H1 (cell line): Measurements from ENCODE around the gene APOC1. TPM values are rescaled to one million over a fixed set of nuclear protein-coding genes. Genes with fewer than 3 reads are reported as not detected.

Source experiments
- ATF2 ChIP-seq: IDR thresholded peaks from 2 replicates; pipeline ENCODE4 v1.6.1; 2012; ENCODE audit warnings: low read length, inconsistent platforms
- ATF3 ChIP-seq: IDR thresholded peaks from 2 replicates; pipeline ENCODE4 v1.6.1; 2011; ENCODE audit warnings: low read depth, mild to moderate bottlenecking, low read length; ENCODE audit not compliant: insufficient read depth
- BCL11A ChIP-seq, 2 experiments: IDR thresholded peaks; one replicate each; pipeline ENCODE4 v1.6.1; 2011; ENCODE audit warnings: low read depth in 2 of 2, low read length in 2 of 2, mild to moderate bottlenecking in 2 of 2
- BRCA1 ChIP-seq: IDR thresholded peaks from 2 replicates; pipeline ENCODE4 v1.6.1; 2012; ENCODE audit warnings: low read depth, low read length, improper control_type of control experiment
- CBX5 ChIP-seq: fragments of 300-800, 300-1000 bp; sonication (generic); IDR thresholded peaks from 2 replicates; pipeline ENCODE4 v1.7.1; 2016; ENCODE audit warnings: antibody characterized with exemption, low read length, low read depth
- CEBPB ChIP-seq: IDR thresholded peaks from 2 replicates; pipeline ENCODE4 v1.6.1; 2012; ENCODE audit warnings: low read depth, low read length
- CHD2 ChIP-seq: IDR thresholded peaks from 2 replicates; pipeline ENCODE4 v1.6.1; 2012; ENCODE audit warnings: low read length, improper control_type of control experiment
- CREB1 ChIP-seq: IDR thresholded peaks from 2 replicates; pipeline ENCODE4 v1.6.1; 2012; ENCODE audit warnings: inconsistent platforms
- CTBP2 ChIP-seq: IDR thresholded peaks from 2 replicates; pipeline ENCODE4 v1.7.0; 2011; ENCODE audit warnings: borderline replicate concordance, mild to moderate bottlenecking, moderate library complexity, mixed read lengths, low read length; ENCODE audit not compliant: insufficient read depth, insufficient read length
- EGR1 ChIP-seq: IDR thresholded peaks from 2 replicates; pipeline ENCODE4 v1.6.1; 2011; ENCODE audit warnings: low read depth, low read length, borderline replicate concordance
- EZH2 ChIP-seq: fragments of 200-600 bp; sonication (generic); IDR thresholded peaks from 2 replicates; pipeline ENCODE4 v1.7.1; 2012; ENCODE audit warnings: low read depth, mild to moderate bottlenecking, moderate library complexity, low read length, inconsistent platforms; ENCODE audit not compliant: severe bottlenecking
- FOSL1 ChIP-seq: IDR thresholded peaks from 2 replicates; pipeline ENCODE4 v1.6.1; 2011; ENCODE audit warnings: mild to moderate bottlenecking, low read depth, low read length, moderate library complexity; ENCODE audit not compliant: insufficient read depth
- HDAC2 ChIP-seq, 2 experiments: fragments of 300-600 bp in 1 of 2; sonication (generic) in 1 of 2; IDR thresholded peaks; 2 replicates each; pipeline ENCODE4 v1.6.1; 2011 to 2012; ENCODE audit warnings: low read depth in 2 of 2, low read length in 2 of 2, mild to moderate bottlenecking in 2 of 2, moderate library complexity in 2 of 2, borderline replicate concordance in 1 of 2, inconsistent platforms in 1 of 2
- KDM1A ChIP-seq: fragments of 200-600, 300-600 bp; sonication (generic); IDR thresholded peaks from 2 replicates; pipeline ENCODE4 v1.7.1; 2016; ENCODE audit warnings: mild to moderate bottlenecking, low read length, borderline replicate concordance
- MAX ChIP-seq: IDR thresholded peaks from 2 replicates; pipeline ENCODE4 v1.6.1; 2012; ENCODE audit warnings: inconsistent platforms
- PHF8 ChIP-seq: fragments of 200-600 bp; sonication (generic); conservative IDR thresholded peaks from 2 replicates; pipeline ENCODE4 v1.7.1; 2012; ENCODE audit warnings: low read depth, mild to moderate bottlenecking, inconsistent platforms, low read length, moderate library complexity
- POLR2A ChIP-seq, 2 experiments: IDR thresholded peaks; 1 replicate in 1 of 2; 2 replicates in 1 of 2; pipeline ENCODE4 v1.6.1; 2011; ENCODE audit warnings: low read depth in 2 of 2, low read length in 2 of 2, mild to moderate bottlenecking in 2 of 2; ENCODE audit errors: control extremely low read depth in 1 of 2
- POLR2AphosphoS5 ChIP-seq: IDR thresholded peaks from 2 replicates; pipeline ENCODE4 v1.6.1; 2011; ENCODE audit warnings: low read depth, low read length
- RAD21 ChIP-seq, 2 experiments: IDR thresholded peaks in 1 of 2; conservative IDR thresholded peaks in 1 of 2; 2 replicates each; pipeline ENCODE4 v1.6.1; 2011; ENCODE audit warnings: low read depth in 2 of 2, low read length in 2 of 2, improper control_type of control experiment in 1 of 2, inconsistent platforms in 1 of 2, mild to moderate bottlenecking in 1 of 2, moderate library complexity in 1 of 2
- TAF7 ChIP-seq: optimal IDR thresholded peaks from 2 replicates; pipeline ENCODE3; 2011; ENCODE audit warnings: low read depth, mild to moderate bottlenecking, inconsistent platforms, low read length, moderate library complexity, borderline replicate concordance
- TBP ChIP-seq: IDR thresholded peaks from 2 replicates; pipeline ENCODE4 v1.6.1; 2011; ENCODE audit warnings: low read depth, low read length, improper control_type of control experiment
- TCF12 ChIP-seq: IDR thresholded peaks from 2 replicates; pipeline ENCODE4 v1.6.1; 2011; ENCODE audit warnings: low read depth, mild to moderate bottlenecking, low read length
- polyA plus RNA-seq, 7 experiments: library from polyadenylated mRNA; depleted of rRNA in 3 of 7; stranded (reverse) in 5 of 7; unstranded in 2 of 7; fragments of >200 nt in 5 of 7; fragments of 200-250 nt in 2 of 7; gene quantifications; 1 replicate in 5 of 7; 2 replicates in 1 of 7; 4 replicates in 1 of 7; pipeline versions ENCODE4 v1.2.1 to v1.2.3, GENCODE V29; 2011 to 2013; ENCODE audit warnings: missing spikeins in 2 of 7, mixed read lengths in 2 of 7
- total RNA-seq: library from RNA; stranded (reverse); fragmentation: NEBNext Ultra II Directional; extraction: Animal tissue kit (Norgen Biotek cat#: 25700); gene quantifications from 2 replicates; pipeline ENCODE4 v1.2.1, GENCODE V29; 2021

Gene APOC1
- total and polyA plus RNA-seq, 2 of the 8 experiments (the other 6 are each of a cell fraction or from before 2014, with no cell fraction given), result 55.8 to 78.2 TPM

GRCh38 chr19:44890366-44891015, 23.9 kb upstream of the APOC1 start (continued):
- no peak for TF ChIP-seq ATF2
- no peak for TF ChIP-seq EZH2
- TF ChIP-seq RAD21 (IDR thresholded peaks at IDR 0.05 in 1 of 2, conservative IDR thresholded peaks at IDR 0.05 in 1 of 2; ENCODE audit: low read depth in 2 of 2, low read length in 2 of 2), result no peak
- TF ChIP-seq CTBP2, result no peak
- no peak for TF ChIP-seq KDM1A
- TF ChIP-seq MAX, result peak; percentile 8; the same call in 1 of the 2 replicates
- peak in 1 of 2 experiments; percentile 84; a peak in 1 of 4 replicates for TF ChIP-seq HDAC2 (IDR thresholded peaks at IDR 0.05; ENCODE audit: borderline replicate concordance in 1 of 2, low read depth in 2 of 2, low read length in 2 of 2)
- TF ChIP-seq EGR1, result no peak
- no peak for TF ChIP-seq FOSL1
- TF ChIP-seq PHF8, result 0 out of 2 replicates have a peak, but pooled peaks have one; percentile 20
- no peak for TF ChIP-seq CBX5
- peak; percentile 81 for TF ChIP-seq CREB1
- no peak for TF ChIP-seq BRCA1
- TF ChIP-seq CEBPB, result no peak
- peak; percentile 98 for TF ChIP-seq POLR2AphosphoS5
- peak; percentile 83 to 92 for TF ChIP-seq POLR2A (IDR thresholded peaks at IDR 0.05; ENCODE audit: control extremely low read depth in 1 of 2, low read depth in 2 of 2, low read length in 2 of 2)
- TF ChIP-seq ATF3, result no peak
- 0 out of 2 replicates have a peak, but pooled peaks have one; percentile 14 for TF ChIP-seq TCF12
- TF ChIP-seq CHD2, result peak; percentile 83; the same call in 1 of the 2 replicates
- no peak for TF ChIP-seq BCL11A (IDR thresholded peaks at IDR 0.05; ENCODE audit: low read depth in 2 of 2, low read length in 2 of 2)
- TF ChIP-seq TBP, result peak; percentile 76; the same call in 1 of the 2 replicates
- TF ChIP-seq TAF7, result no peak
